ENCODE data around the gene GRSF1. TPM values are rescaled to one million over a fixed set of nuclear protein-coding genes. Genes with fewer than 3 reads are reported as not detected.
"Not testable (repeated sequence)": the region's sequence is repeated elsewhere in the genome, so short reads cannot be mapped to it uniquely, and the experiment has no call there.

GRSF1 gene
- total RNA-seq, 1 donor from 2014 or later, result 55.6 TPM

DNA sequence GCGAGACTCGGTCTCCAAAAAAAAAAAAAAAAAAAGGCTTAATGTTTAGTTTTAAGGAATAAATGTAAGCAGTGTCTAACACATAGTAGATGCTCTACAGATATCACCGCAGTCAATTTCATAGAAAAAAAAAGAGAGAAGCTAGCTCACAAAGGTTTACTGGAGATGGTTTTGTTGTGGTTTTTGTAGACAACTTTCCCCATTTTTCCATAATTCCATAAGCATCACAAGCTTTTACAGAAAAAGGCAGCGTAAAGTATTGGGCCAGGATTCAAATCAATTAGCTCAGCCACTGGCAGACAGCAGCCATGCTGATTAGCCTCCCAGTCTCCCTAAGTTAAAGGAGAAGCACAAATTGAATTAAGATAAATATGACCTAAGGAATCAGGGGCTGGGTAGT, 1.5 kb downstream of the GRSF1 start:
- no peak for DNase-seq (ENCODE audit: low spot score)

DNA sequence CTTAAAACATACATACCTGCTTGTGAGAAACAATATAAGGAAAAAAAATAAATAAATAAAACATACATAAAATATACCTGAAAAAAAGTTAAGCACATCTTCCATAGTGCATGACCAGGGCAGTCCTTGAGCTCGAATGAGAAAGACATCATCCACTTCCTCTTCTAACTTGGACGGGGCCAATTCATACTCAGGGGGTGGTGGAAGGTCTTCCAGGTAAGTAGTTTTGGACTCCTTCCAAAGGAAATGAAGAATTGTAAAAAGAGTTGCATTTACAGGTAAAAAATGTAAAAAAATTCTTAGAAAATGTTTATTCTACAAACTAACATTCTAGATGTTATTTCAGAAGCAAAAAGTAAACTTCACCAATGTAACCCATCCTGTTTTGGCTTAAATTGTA, 3.6 kb downstream of the GRSF1 start:
- DNase-seq (ENCODE audit: low spot score), result no peak

DNA sequence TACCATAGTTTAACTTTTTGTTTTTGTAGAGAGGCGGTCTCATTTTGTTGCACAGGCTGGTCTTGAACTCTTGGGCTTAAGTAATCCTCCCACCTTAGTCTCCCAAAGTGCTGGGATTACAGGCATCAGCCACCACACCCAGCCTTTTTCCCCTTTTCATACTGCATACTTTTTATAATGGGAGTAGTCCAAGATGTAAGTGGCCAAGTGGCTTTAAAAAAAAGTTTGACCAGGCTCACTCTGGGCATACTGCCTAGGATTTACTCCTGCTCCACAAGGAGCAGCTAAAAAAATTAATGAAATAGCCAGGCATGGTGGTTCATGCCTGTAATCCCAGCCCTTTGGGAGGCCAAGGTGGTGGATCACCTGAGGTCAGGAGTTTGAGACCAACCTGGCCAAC, 6.0 kb downstream of the GRSF1 start:
- no peak for DNase-seq (ENCODE audit: low spot score)

DNA sequence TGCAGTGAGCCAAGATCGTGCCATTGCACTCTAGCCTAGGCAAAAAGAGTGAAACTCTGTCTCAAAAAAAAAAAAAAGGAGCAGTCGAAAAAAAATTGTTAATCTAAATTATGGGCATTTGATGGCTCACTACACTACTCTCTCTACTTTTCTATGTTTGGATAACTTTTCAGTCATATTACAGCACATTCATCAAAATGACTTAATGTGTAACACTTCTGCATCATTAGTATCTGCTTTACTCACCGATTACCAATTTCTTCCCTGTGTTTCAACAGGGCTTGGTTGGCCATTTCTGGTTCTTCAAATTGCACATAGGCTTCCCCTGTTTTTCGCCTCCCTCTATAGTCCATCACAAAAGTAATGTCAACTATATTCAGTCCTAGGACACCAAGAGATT, 8.4 kb downstream of the GRSF1 start:
- no peak for DNase-seq (ENCODE audit: low spot score)

DNA sequence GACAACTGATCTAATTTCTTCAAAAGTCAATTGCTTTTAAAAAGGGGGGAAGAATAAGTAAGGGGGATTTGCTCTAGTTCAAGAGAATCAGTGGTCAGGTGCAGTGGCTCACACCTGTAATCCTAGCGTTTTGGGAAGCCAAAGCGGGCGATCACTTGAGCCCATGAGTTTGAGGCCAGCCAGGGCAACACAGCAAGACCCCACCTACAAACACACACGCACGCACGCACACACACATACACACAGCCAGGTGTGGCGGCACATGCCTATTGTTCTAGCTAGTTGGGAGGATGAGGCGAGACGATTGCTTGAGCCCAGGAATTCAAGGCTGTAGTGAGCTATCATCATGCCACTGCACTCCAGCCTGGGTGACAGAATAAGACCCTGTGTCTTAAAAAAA, 9.6 kb downstream of the GRSF1 start:
- DNase-seq (ENCODE audit: low spot score), result no peak

DNA sequence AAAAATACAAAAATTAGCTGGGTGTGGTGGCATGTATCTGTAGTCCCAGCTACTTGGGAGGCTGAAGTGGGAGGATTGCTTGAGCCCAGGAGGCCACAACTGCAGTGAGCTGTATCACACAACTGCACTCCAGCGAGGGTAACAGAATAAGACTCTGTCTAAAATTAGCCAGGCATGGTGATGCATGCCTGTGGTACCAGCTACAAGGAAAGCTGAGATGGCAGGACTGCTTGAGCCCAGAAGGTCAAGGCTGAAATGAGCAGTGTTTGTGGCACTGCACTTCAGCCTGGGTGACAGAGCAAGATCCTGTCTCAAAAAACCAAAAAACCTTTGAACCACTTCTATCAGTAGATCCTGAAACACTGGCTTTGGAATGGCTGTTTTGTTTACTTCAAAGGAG, 10.2 kb downstream of the GRSF1 start:
- DNase-seq (ENCODE audit: low spot score), result no peak

DNA sequence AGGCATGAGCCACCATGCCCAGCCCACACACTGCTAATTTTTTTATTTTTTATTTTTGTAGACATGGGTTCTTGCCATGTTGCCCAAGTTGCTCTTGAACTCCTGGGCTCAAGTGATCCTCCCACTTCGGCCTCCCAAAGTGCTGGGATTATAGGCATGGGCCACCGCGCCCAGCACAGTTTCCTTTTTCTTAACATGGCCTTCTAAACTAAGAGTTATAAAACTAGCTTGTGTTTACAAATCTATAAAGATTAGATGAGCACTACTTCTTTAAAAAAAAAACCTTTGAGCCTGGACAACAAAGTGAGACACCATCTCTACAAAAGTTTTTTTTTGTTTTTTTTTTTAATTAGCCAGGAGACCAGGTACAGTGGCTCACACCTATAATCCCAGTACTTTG, 10.7 kb downstream of the GRSF1 start:
- no peak for DNase-seq (ENCODE audit: low spot score)

DNA sequence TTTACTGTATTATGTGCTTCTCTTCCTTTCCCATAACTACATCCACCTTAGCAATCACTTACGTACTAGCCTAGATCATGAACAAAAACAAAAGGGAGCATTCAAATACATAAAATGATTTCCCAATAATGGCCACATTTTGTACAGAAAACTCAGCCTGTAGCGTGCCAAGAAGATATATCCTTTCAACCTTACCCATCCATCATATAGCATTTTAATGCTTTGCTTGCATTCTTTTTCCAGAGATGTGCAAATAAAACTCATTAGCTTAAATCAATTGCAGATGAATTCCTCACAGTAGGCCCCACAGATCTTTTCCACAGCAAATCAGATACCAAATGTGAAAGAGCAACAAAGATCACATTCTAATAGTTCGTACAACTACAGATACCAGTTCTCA, 20.8 kb downstream of the GRSF1 start:
- DNase-seq (ENCODE audit: low spot score), result no peak

DNA sequence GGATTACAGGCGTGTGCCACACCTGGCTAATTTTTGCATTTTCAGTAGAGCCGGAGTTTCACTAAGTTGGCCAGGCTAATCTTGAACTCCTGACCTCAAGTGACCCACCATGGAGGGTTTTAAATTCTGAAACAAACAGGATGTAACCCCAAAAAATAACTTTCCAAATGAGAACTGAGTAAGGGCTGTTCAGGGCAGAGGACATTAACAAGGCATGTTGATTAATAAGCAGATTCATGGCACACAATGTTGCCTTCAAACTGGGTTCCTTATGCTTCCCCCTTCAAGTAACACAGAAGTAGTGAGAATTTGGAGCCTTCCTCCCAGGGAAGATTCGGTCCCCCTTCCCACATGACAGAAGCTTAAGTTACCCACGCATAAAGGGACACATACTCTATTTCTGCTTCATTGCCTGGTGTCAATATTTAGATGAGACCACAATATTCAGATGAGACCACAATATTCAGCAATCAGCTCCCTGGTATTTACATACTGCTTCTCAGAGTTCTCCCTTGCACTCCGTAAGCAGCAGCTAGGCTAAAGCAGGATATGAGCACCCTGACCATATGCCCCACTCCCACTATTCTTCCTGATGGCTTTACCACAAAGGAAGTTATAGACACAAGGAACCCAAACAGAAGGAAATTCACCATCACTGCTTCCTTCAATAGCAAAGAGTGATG, 21.4 kb downstream of the GRSF1 start:
- DNase-seq (ENCODE audit: low spot score), result no peak

DNA sequence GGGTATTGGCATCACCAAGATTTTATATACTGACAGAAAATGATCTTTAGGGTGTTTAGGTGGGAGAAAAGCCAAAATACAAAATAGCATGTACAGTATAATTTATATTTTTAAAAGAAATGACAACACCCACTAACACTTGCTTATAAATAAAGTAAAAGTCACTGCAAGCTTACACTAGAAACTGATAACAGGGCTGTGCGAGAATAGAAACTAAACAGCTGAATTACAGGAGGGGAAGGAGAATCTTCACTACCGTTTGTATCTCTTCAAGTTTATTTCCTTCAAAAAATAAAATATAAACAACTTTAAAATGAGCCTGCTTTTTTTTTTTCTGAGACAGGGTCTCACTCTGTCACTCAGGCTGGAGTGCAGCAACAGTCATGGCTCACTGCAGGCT, 22.8 kb downstream of the GRSF1 start:
- DNase-seq (ENCODE audit: low spot score), result no peak

DNA sequence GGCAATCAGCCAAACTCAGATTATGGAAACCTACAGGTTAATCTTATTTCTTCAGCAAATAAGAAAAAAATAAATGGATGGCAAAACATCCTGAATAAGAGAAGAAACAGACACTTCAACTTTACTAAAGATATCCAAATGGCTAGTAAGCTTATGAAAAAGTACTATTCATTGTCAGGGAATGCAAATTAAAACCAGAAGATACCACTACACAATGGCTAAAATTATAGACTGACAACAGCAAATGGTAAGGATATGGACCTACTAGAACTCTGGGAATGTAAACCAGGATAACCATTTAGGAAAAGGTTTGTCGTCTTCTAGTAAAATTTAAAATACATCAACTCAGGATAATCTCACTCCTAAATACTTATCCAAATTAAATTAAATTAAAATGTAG, 24.3 kb downstream of the GRSF1 start:
- no peak for DNase-seq (ENCODE audit: low spot score)

DNA sequence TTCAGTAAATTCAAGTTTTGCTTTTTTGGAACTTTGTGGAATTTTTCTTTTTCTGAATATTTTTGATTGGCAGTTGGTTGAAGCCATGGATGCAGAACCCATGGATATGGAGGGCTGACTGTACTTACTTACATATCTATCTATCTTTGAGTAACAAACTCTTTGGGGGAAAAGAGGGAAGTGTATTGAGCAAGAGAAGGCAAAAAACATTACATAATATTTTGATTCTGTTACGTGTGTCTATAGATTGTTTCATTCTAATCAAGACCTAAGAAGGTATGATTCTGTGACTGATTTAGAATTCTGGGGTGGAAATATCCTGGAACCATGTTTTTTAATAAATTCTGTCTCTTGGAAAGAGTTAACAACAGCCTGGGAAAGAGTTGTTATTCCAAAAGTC, 31.5 kb downstream of the GRSF1 start:
- no peak for DNase-seq (ENCODE audit: low spot score)

DNA sequence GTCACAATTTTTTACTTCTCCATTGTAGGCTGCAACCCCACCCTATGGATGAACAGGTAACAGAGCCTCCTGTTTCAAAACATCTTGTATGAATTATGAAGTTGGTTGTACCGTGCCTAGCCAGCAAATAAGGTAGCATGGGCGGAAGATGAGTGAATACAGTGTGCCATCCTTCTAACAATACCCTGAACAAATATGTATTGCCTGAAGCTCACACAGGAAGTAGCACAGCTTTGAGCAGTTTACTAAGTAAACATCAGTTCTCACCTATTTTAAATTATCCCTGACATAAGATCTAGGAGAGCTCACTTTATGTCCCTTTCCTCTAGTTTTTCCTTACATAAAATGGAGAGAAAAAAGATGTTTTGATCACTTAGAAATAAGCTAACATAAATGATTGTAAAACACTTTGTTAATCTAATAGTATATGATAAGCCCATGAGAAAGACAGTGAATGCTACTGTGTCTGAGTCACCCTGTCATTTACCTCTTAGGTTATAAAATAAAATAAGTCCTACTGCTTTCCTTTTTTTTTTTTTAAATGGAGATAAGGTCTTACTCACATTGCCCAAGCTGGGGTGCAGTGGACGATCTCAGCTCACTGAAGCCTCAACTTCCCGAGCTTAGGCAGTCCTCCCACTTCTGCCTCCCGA, 36.6 kb downstream of the GRSF1 start:
- DNase-seq (ENCODE audit: low spot score), result no peak

DNA sequence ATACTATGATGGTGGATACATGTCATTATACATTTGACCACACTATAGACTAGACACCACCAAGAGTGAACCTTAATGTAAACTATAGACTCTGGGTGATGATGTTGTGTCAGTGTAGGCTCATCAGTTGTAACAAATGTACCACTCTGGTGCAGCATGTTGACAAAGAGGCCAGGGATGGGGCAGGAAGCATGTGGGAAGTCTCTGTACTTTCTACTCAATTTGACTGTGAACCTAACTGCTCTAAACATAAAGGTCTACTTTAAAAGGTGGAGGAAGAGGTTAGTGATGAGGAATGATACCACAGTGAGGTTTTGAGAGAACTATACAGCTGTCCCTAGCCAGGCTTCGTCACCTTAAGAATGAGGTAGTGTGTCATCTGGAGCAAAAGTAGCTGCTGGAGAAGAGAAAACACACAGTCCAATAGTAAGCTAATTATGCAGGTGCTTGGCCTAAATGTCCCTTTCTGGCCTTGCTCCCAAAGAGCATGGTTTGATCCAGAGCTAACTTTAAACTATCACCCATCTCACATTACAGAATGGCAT, 38.4 kb downstream of the GRSF1 start:
- DNase-seq (ENCODE audit: low spot score), result no peak

DNA sequence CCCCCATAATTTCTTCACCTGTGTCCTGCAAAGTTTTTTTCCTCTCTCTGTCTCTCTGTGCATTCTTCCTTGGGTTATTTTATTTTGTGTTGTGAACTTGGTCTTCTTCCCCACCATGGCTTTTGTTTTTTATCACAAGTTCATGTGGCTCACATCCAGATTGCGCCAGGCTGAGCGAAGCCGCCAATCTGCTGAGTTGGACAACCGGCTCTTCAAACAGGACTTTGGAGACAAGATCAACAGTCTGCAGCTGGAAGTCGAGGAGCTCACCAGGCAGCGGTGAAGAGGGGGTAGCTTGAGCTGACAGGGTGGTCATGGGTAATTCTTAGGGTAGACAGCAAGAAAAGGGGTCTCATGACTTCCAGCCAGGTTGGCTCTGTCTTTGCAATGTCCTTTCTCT, 46.1 kb downstream of the GRSF1 start:
- DNase-seq (ENCODE audit: low spot score), result no peak

DNA sequence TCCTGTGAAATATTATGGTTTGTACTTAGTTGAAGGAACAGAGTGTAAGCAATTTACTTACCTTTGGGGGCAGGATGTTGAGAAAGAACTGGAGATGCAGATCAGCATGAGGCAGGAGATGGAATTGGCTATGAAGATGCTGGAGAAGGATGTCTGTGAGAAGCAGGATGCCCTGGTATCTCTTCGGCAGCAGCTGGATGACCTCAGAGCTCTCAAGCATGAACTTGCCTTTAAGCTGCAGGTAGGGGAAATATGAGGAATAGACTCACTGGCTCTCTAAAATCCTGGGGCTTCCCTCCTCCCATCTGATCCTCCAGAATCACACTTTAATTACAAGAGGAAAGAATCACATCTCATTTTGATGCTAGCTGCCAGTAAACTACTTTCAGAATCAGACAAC, 51.0 kb downstream of the GRSF1 start:
- no peak for DNase-seq (ENCODE audit: low spot score)

DNA sequence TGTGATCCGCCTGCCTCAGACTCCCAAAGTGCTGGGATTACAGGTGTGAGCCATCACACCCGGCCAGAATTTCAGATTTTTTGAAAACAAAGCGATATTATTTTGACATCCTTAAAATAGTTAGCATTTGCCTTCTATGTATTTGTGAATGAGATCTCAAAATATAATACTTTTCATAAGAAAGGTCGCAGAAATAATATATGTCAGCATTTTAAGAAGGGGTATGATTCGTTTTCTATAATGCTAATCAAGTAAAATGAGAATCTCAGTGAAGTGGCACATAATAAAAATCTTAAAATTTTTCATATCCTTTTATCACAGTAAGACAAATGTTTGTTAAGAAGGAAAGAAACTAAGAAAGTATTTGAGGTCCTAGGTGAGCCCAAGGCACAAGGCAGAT, 52.2 kb downstream of the GRSF1 start:
- DNase-seq (ENCODE audit: low spot score), result no peak

DNA sequence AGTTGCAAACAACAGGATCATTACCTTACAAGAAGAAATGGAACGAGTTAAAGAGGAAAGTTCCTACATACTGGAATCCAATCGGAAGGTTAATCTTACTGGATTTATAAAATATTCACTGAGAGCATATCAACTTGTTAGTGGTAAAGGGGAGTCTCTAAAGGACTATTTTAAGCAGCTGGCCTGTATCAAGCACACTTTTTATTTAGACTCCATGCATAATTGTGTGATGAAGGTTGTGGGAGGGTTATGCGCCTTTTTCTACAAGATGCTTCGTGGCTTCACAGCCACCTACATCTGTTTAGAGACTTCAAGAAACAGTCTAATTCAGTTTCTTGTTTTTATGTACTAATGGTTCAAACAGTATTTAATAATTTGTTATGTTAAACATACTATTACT, 56.6 kb downstream of the GRSF1 start:
- DNase-seq (ENCODE audit: low spot score), result no peak

DNA sequence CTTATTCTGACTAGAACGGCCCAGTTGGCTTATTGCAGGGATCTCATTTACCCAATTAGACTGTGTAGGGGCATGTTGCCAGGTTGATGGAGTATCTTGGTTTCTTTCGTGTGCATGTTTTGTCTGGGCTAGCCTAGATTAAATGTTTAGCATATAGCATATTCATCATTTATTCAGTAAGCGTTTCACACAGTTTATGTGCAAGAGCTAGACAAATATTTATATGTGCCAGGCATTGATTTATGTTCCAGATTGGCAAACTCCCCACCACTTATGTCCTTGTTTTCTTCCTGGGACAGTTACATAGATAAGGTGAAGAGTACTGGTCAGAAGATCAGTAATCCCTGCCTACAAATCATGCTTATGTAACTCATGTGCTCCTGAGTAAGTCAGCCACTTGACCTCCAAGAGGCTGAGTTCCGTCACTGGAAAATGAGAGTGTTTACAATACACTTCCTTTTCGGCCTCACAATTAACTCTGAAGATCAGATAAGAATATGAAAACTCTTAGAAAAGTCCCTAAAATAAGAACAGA, 60.7 kb downstream of the GRSF1 start:
- no peak for DNase-seq (ENCODE audit: low spot score)

DNA sequence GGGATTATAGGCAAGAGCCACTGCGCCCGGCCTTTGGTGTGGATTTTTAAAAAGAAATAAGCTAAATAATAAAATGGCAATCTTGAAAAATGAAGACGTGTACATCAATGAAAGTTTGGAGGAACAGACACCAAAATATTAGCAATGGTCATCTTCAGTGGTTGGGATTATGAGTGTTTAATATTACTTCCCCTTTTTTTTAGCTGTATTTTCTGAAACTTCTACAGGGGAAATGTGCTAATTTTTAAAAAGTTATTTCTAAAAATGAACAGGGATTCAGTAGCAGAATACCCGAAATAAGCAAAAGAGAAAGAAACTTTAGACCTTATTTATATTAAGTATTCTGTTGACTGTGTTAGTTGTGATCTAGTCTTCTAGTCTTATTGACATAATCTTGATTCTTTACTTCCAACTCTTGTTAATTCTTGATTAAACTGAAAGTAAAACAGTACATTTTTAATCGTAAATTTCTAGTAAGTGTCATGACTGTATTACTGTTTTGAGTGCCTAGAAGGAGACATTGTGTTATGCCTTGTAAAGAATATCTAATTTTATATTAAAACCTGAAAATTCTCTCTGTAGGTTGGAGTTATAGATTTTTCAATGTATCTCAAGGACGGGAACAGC, 66.6 kb downstream of the GRSF1 start:
- no peak for DNase-seq (ENCODE audit: low spot score)

DNA sequence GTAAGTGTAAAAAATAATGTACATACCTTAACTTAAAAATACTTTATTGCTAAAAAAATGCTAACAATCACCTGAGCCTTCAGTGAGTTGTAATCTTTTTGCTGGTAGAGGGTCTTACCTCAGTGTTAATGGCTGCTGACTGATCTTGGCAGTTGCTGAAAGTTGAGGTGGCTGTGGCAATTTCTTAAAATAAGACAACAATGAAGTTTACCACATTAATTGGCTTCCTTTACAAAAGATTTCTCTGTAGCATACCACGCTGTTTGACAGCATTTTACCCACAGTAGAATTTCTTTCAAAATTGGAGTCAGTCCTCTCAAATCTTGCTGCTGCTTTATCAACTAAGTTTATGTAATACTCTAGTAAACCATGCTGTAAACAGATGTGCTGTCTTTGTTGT, 70.3 kb downstream of the GRSF1 start:
- DNase-seq (ENCODE audit: low spot score), result not testable (repeated sequence)

DNA sequence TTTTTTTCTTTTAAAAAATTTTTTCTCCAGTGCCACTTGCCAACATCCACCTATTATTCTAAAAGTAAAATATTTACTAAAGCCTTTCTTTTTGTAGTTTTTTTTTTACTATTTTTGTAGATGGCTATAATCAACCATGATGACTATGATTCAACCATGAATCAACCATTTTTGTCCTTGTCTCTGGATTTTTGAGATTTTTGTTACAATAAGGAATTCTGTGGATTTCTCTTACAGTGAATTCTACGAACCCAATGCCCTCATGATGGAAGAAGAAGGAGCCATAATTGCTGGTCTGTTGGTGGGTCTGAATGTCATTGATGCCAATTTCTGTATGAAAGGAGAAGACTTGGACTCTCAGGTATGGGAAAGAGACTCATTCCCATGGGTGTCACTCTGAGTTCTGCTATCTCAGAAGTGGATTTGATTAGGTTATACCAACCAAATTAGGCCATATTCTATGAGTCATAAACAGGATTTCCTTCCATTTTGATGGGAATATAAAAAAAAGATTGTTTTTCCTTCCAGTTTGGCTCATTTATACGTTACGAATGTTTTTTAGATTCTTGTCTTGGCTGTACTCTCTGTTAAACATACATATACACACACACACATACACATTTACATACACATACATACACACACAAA, 71.3 kb downstream of the GRSF1 start:
- DNase-seq (ENCODE audit: low spot score), result no peak

Measured in mesenteric fat pad (tissue), 1 donor.